ENCODE data around the gene RXRB. TPM values are rescaled to one million over a fixed set of nuclear protein-coding genes. Genes with fewer than 3 reads are reported as not detected.

RXRB gene
- total RNA-seq, 1 donor from 2014 or later: 44.1 TPM

- intact Hi-C loops (cut with micrococcal nuclease): no loop called here
Observed at GRCh38 chr6:33178755-33179475, 21.6 kb downstream of the RXRB start.

- intact Hi-C loops (cut with micrococcal nuclease): no loop called here
Observed at GRCh38 chr6:33177552-33178446, 22.7 kb downstream of the RXRB start.

GRCh38 chr6:33176906-33177305, 23.6 kb downstream of the RXRB start:
- intact Hi-C loops (cut with micrococcal nuclease): no loop called here

- intact Hi-C loops (cut with micrococcal nuclease): no loop called here
Observed at GRCh38 chr6:33175436-33176069, 24.9 kb downstream of the RXRB start.

- intact Hi-C loops (cut with micrococcal nuclease): no loop called here
Observed at GRCh38 chr6:33174784-33175183, 25.7 kb downstream of the RXRB start.

- intact Hi-C loops (cut with micrococcal nuclease): no loop called here
Observed at GRCh38 chr6:33173535-33174180, 26.8 kb downstream of the RXRB start.

GRCh38 chr6:33172688-33173534, 27.6 kb downstream of the RXRB start:
- intact Hi-C loops (cut with micrococcal nuclease): no loop called here

- intact Hi-C loops (cut with micrococcal nuclease): no loop called here
Observed at GRCh38 chr6:33171880-33172687, 28.4 kb downstream of the RXRB start.

- intact Hi-C loops (cut with micrococcal nuclease): no loop called here
Observed at GRCh38 chr6:33171016-33171879, 29.2 kb downstream of the RXRB start.

- intact Hi-C loops (cut with micrococcal nuclease): no loop called here
Observed at GRCh38 chr6:33170176-33171015, 30.1 kb downstream of the RXRB start.

- intact Hi-C loops (cut with micrococcal nuclease): no loop called here
Observed at GRCh38 chr6:33169291-33170175, 30.9 kb downstream of the RXRB start.

GRCh38 chr6:33168639-33169038, 31.8 kb downstream of the RXRB start:
- intact Hi-C loops (cut with micrococcal nuclease): no loop called here

- intact Hi-C loops (cut with micrococcal nuclease): no loop called here
Observed at GRCh38 chr6:33168284-33168601, 32.2 kb downstream of the RXRB start.

GRCh38 chr6:33167374-33168283, 32.8 kb downstream of the RXRB start:
- intact Hi-C loops (cut with micrococcal nuclease): no loop called here

GRCh38 chr6:33166811-33167210, 33.7 kb downstream of the RXRB start:
- intact Hi-C loops (cut with micrococcal nuclease): no loop called here

GRCh38 chr6:33166363-33166762, 34.1 kb downstream of the RXRB start:
- intact Hi-C loops (cut with micrococcal nuclease): no loop called here
